ENCODE measurements around the gene MRTFB.

The MRTFB gene

GRCh38 chr16:14291286-14291685, 220.2 kb downstream of the MRTFB start:
- no peak for DNase-seq

- no peak for DNase-seq
Measured at GRCh38 chr16:14292051-14292825, 221.1 kb downstream of the MRTFB start.

- no peak for DNase-seq
Measured at GRCh38 chr16:14296663-14297062, 225.5 kb downstream of the MRTFB start.

- no peak for DNase-seq
Measured at GRCh38 chr16:14298374-14299122, 227.4 kb downstream of the MRTFB start.

- peak; percentile 18 for DNase-seq
Measured at GRCh38 chr16:14300705-14301168, 229.6 kb downstream of the MRTFB start.

- DNase-seq = no peak
Measured at GRCh38 chr16:14301169-14302030, 230.3 kb downstream of the MRTFB start.

GRCh38 chr16:14302031-14302398, 230.9 kb downstream of the MRTFB start:
- no peak for DNase-seq

- DNase-seq = no peak
Measured at GRCh38 chr16:14302399-14303181, 231.5 kb downstream of the MRTFB start.

GRCh38 chr16:14303182-14303618, 232.1 kb downstream of the MRTFB start:
- no peak for DNase-seq

GRCh38 chr16:14303639-14304394, 232.7 kb downstream of the MRTFB start:
- no peak for DNase-seq

GRCh38 chr16:14304891-14305460, 233.9 kb downstream of the MRTFB start:
- no peak for DNase-seq

- no peak for DNase-seq
Measured at GRCh38 chr16:14306485-14307058, 235.5 kb downstream of the MRTFB start.

GRCh38 chr16:14307059-14307526, 236.0 kb downstream of the MRTFB start:
- DNase-seq = no peak

GRCh38 chr16:14307527-14308367, 236.6 kb downstream of the MRTFB start:
- DNase-seq = no peak

- no peak for DNase-seq
Measured at GRCh38 chr16:14308368-14308723, 237.2 kb downstream of the MRTFB start.

- DNase-seq = peak; percentile 29
Measured at GRCh38 chr16:14309001-14309886, 238.1 kb downstream of the MRTFB start.

- peak; percentile 50 for DNase-seq
Measured at GRCh38 chr16:14309906-14310305, 238.8 kb downstream of the MRTFB start.

GRCh38 chr16:14310519-14310991, 239.4 kb downstream of the MRTFB start:
- no peak for DNase-seq

GRCh38 chr16:14314116-14314515, 243.0 kb downstream of the MRTFB start:
- DNase-seq = no peak

Data from stimulated activated CD4-positive, alpha-beta T cell treated with anti-CD3 and anti-CD28 coated beads, Interleukin-1b, Interleukin-23, amount 100 ng/mL, for 48 hours (primary cell).